Natural killer cell treated with Interleukin-12 subunit alpha and Interleukin-12 subunit beta and Interleukin-15 and Interleukin-18, amount 100 ng/mL, for 72 hours (primary cell): ENCODE results near the gene CABP4. TPM values are rescaled to one million over a fixed set of nuclear protein-coding genes. Genes with fewer than 3 reads are reported as not detected.
"Not testable (repeated sequence)": the region's sequence is repeated elsewhere in the genome, so short reads cannot be mapped to it uniquely, and the experiment has no call there.

Experiments used
- ATAC-seq, 2 donors: fragments of 150-1000 bp; cut with Tn5 transposase in 1 of 2; sonication (Bioruptor Pico), chemical (Tn5 transposase) in 1 of 2; 2 replicates each; pipeline ENCODE4 v1.10.0; 2021
- DNase-seq: peaks from one replicate; pipeline ENCODE4 v3.0.0; 2022; ENCODE audit warnings: low spot score
- H3K27ac Mint-ChIP-seq, 2 donors: 1 replicate in 1 of 2; 2 replicates in 1 of 2; pipeline ENCODE4 v1.8.0; 2022; ENCODE audit warnings: mixed read lengths in 2 of 2, mild to moderate bottlenecking in 1 of 2, moderate library complexity in 1 of 2
- H3K27me3 Mint-ChIP-seq, 2 donors: 1 replicate in 1 of 2; 2 replicates in 1 of 2; pipeline ENCODE4 v1.8.0; 2022; ENCODE audit warnings: mixed read lengths in 2 of 2
- H3K36me3 Mint-ChIP-seq: one replicate; pipeline ENCODE4 v1.8.0; 2022; ENCODE audit warnings: mixed read lengths
- H3K4me1 Mint-ChIP-seq, 2 donors: 1 replicate in 1 of 2; 2 replicates in 1 of 2; pipeline ENCODE4 v1.8.0; 2022; ENCODE audit warnings: low read depth in 2 of 2, mixed read lengths in 2 of 2, mild to moderate bottlenecking in 1 of 2
- H3K4me3 Mint-ChIP-seq: one replicate; pipeline ENCODE4 v1.8.0; 2022; ENCODE audit warnings: mixed read lengths
- H3K9me3 Mint-ChIP-seq: 2 replicates; pipeline ENCODE4 v1.8.0; 2022; ENCODE audit warnings: mixed read lengths
- total RNA-seq, 2 donors: library from RNA; stranded (reverse); gene quantifications; one replicate each; pipeline ENCODE4 v1.2.3, GENCODE V29; 2022

Gene CABP4
- total RNA-seq, 2 donors from 2014 or later: 1.4 to 2.2 TPM

DNA sequence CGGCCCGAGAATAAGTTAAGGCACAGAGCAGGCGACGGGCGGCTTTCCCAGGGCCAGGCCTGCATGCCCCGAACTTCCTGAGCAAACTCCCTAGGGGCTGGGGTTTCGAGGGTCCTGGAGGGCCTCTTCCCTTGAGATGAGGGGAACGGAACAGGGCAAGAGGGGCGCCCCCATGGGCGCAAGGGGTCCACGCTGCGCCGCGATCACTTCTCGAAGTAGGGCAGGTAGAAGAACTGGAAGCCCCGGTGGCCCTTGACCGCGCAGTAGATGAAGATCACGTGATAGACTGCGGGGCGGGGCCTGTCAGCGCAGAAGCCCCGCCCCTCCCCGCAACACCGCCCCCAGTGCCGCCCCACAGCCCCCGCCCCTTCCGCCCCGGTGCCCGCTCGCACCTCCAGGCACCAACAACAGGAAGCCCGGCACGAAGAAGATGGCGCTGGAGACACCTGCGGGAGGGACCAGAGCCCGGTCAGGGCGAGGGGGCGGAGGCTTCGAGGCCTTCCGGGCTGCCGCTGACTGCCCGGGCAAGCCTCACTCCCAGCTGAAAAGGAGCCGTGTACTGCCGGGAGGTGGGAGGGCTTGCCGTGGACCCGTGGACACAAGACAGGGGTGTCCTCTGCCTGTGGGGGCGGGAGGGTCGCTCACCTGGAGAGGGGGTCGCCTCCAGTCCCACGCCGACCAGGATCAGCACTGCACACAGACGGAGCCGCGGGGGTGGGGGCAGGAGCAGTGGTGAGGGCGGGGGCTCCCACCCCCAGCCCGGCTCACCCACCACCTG, 9.4 kb downstream of the CABP4 start:
- Mint-ChIP-seq H3K4me1 (peaks cover 12 to 14% of the 10 kb centered on the region in 2 donors), H3K9me3 (no peaks in the 10 kb centered on the region), H3K4me3 (peak overlapping the region; percentile 73), H3K27ac (peak overlapping the region; percentile 79 to 83), H3K27me3 (peaks cover 0 to 2% of the 10 kb centered on the region in 2 donors), H3K36me3 (no peaks in the 10 kb centered on the region)
- peak; percentile 94 for DNase-seq
- ATAC-seq: peak; percentile 86 to 91

DNA sequence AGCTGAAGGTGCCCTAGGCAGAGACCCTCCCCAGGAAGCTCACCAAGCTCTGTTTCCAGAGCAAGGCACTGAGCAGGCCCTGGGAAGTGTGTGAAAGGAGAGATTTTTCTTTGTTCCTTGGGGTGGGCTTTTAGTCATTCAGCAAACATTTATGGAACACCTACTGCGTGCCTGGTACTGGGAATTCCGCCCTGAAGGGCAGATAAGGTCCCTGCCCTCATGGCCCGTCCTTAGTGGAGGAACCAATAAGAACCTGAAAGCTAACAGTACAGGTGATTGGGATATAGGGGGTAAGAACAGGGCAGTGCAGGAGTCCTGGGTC, 10.0 kb downstream of the CABP4 start:
- Mint-ChIP-seq H3K4me1 (peaks cover 12 to 14% of the 10 kb centered on the region in 2 donors), H3K36me3 (no peaks in the 10 kb centered on the region), H3K27me3 (peaks cover 0 to 2% of the 10 kb centered on the region in 2 donors), H3K4me3 (peak overlapping the region; percentile 73), H3K9me3 (no peaks in the 10 kb centered on the region), H3K27ac (peak overlapping the region; percentile 79 to 83)
- no peak for DNase-seq
- ATAC-seq: no peak

DNA sequence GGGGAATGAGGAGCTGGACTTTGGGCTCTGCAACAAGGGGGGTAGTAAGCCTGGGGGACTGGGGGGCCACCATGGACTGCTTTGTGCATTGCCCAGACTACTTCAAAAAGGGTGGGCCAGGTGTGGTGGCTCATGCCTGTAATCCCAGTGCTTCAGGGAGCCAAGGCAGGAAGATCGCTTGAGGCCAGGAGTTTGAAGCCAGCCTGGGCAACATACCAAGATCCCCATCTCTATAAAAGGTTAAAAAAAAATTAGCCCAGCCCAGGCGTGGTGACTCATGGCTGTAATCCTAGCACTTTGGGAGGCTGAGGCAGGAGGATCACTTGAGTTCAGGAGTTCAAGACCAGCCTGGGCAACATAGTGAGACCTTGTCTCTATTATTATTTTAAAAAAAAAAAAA, 10.4 kb downstream of the CABP4 start:
- DNase-seq, H3K36me3 Mint-ChIP-seq, H3K9me3 Mint-ChIP-seq, ATAC-seq, H3K27me3 Mint-ChIP-seq: not testable (repeated sequence)
- Mint-ChIP-seq H3K4me1 (peaks cover 12 to 14% of the 10 kb centered on the region in 2 donors), H3K27ac (peak overlapping the region; percentile 79 to 83), H3K4me3 (peak overlapping the region; percentile 73)

DNA sequence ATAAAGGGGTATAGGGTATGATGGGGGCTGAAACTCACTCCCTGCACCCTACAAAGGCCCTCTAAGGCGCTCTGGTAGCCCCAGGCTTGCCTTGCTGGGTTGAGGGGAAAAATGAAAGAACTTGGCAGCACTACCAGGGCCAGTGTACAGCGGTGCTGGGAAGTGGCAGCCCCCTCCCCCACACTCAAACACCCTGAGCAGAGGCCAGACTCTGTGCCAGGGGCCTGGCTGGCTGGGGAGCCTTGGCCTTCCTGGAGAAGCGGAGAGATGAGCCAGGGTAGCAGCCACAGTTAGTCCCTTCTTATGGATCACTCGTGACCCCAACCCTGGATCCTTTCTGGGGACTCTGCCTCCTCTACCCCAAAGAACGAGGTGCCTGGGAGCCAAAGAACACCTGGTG, 11.2 kb downstream of the CABP4 start:
- no peaks in the 10 kb centered on the region for H3K36me3 Mint-ChIP-seq
- H3K27ac Mint-ChIP-seq: peak overlapping the region; percentile 9 to 68
- no peaks in the 10 kb centered on the region for H3K27me3 Mint-ChIP-seq
- no peak overlapping the region for H3K4me3 Mint-ChIP-seq
- peaks cover 12 to 14% of the 10 kb centered on the region in 2 donors for H3K4me1 Mint-ChIP-seq
- no peak for DNase-seq
- ATAC-seq: no peak
- H3K9me3 Mint-ChIP-seq: no peaks in the 10 kb centered on the region

DNA sequence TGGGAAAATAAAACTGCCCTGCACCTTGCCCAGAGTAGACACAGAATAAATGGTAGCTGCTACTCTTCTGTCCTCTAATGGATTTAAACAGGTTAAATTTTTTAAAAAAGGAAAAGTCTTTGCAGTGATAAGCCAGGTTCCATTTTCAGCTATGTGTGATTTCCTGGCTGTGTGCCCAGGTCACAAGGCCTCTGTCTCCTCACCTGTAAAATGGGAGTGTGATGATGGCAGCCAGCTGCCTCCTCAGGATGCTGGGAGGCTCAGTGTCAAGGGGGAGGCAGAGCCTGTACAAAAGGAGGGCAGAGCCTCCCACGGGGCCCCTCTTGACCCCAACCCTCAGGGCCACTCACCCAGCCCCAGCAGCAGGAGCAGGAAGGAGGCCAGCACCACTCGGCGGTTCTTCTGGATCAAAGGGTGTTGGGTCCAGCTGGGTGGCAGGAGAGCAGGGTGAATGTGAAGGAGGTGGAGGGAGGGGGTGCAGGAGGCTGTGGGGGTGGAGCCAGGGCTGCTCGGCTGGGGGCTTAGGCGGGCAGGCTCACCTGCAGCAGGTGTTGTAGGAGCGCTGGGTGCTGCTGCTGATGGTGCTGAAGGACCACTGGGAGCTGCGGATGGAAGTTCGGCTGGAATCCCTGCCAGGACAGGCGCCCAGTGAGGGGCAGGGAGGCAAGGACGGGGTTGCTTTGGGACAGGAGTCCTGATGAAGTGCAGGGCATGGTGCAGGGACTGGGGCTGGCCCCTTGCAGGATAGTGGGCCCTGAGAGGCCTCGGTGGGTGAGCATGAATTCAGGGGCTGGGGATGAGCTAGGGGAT, 12.0 kb downstream of the CABP4 start:
- no peak for ATAC-seq
- H3K27me3 Mint-ChIP-seq: no peaks in the 10 kb centered on the region
- H3K9me3 Mint-ChIP-seq: no peaks in the 10 kb centered on the region

DNA sequence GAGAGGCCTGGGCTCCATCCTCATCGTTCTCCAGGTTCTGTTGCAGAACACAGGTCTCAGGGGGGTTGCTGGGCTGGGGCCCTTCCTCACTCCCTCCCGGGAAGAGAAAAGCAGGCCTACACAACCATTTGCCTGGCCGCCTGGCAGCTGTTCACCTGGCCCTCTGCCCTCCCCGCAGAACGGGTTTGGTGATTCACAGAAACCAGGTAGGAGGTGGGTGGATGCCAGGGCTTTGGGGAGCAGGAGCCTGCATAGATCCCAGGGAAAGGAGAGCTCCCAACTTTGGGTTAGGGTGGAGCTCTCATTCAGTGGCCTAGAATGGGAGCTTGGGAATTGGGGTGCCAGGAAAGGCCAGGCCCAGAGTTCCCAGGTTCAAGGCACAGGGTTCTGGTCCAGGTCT, 12.9 kb downstream of the CABP4 start:
- Mint-ChIP-seq H3K36me3 (no peaks in the 10 kb centered on the region), H3K27me3 (no peaks in the 10 kb centered on the region), H3K4me3 (peak overlapping the region; percentile 87), H3K4me1 (peaks cover 12 to 14% of the 10 kb centered on the region in 2 donors), H3K27ac (peak overlapping the region; percentile 60 to 85), H3K9me3 (no peaks in the 10 kb centered on the region)
- ATAC-seq: no peak
- no peak for DNase-seq

More for the DNA sequence above, 12.0 kb downstream of the CABP4 start:
- DNase-seq: no peak
- Mint-ChIP-seq H3K4me1 (peaks cover 12 to 14% of the 10 kb centered on the region in 2 donors), H3K4me3 (peak overlapping the region; percentile 87), H3K27ac (peak overlapping the region; percentile 60 to 85), H3K36me3 (no peaks in the 10 kb centered on the region)

GRCh38 chr11:67468456-67468758, 13.3 kb downstream of the CABP4 start:
- ATAC-seq: no peak
- peak overlapping the region; percentile 60 to 85 for H3K27ac Mint-ChIP-seq
- H3K36me3 Mint-ChIP-seq: no peaks in the 10 kb centered on the region
- no peaks in the 10 kb centered on the region for H3K27me3 Mint-ChIP-seq
- peaks cover 12 to 14% of the 10 kb centered on the region in 2 donors for H3K4me1 Mint-ChIP-seq
- DNase-seq: no peak
- peak overlapping the region; percentile 87 for H3K4me3 Mint-ChIP-seq
- H3K9me3 Mint-ChIP-seq: no peaks in the 10 kb centered on the region

DNA sequence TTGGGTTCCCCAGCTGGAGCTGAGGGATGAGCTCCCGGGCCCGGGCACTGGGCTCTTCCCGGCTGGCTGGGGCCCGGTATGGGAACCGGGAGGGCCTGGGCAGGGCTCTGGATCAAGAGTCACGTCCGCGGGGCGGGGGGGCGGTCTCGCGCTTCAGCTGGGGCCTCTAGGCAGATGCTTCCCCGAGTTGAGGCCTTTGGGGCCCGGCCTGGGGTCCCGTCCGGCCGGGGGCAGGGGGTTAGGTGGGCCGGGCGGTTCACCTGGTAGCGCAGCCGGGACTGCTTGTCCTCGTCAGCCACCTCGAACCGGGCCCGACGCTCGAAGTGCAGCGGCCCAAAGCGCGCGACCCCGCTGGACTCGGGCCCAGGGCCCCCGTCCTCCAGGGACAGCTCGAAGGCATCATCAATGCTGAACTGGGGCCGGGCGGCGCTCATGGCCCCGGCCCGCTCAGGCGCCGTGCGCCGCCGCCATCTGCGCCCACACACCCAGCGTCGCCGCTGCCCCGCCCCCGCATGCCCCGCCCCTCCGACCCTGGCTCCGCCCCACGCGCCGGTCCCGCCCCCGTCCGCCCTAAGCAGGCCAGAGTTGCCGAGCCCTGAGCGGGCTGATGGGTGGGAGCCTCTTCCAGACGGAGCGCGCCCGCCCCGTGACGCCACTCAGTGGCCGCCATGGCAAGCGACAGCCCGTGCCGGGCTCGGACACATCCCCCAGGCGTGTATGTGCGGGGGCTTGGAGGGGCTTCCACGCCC, 13.8 kb downstream of the CABP4 start, which contains the start of gene TMEM134:
Gene TMEM134 (minus strand): TSS at position 493 of the 749 bp plus-strand sequence. CDS start 59 bp downstream, at position 434.
- H3K4me3 Mint-ChIP-seq: peak within 1 kb of the TSS; percentile 87
- DNase-seq (peak; percentile 96), ATAC-seq (peak; percentile 94)
- peak within 1 kb of the TSS; percentile 60 to 85 for H3K27ac Mint-ChIP-seq
- H3K36me3 Mint-ChIP-seq: no peaks in the 10 kb centered on the region
- peaks cover 12 to 14% of the 10 kb centered on the region in 2 donors for H3K4me1 Mint-ChIP-seq
- H3K9me3 Mint-ChIP-seq: no peaks in the 10 kb centered on the region
- no peaks in the 10 kb centered on the region for H3K27me3 Mint-ChIP-seq

GRCh38 chr11:67469508-67469811, 14.3 kb downstream of the CABP4 start:
- H3K27ac Mint-ChIP-seq: no peak overlapping the region
- H3K4me3 Mint-ChIP-seq: peak overlapping the region; percentile 87
- no peaks in the 10 kb centered on the region for H3K9me3 Mint-ChIP-seq
- no peaks in the 10 kb centered on the region for H3K36me3 Mint-ChIP-seq
- no peaks in the 10 kb centered on the region for H3K27me3 Mint-ChIP-seq
- peaks cover 12 to 14% of the 10 kb centered on the region in 2 donors for H3K4me1 Mint-ChIP-seq
- no peak for DNase-seq
- ATAC-seq: no peak

DNA sequence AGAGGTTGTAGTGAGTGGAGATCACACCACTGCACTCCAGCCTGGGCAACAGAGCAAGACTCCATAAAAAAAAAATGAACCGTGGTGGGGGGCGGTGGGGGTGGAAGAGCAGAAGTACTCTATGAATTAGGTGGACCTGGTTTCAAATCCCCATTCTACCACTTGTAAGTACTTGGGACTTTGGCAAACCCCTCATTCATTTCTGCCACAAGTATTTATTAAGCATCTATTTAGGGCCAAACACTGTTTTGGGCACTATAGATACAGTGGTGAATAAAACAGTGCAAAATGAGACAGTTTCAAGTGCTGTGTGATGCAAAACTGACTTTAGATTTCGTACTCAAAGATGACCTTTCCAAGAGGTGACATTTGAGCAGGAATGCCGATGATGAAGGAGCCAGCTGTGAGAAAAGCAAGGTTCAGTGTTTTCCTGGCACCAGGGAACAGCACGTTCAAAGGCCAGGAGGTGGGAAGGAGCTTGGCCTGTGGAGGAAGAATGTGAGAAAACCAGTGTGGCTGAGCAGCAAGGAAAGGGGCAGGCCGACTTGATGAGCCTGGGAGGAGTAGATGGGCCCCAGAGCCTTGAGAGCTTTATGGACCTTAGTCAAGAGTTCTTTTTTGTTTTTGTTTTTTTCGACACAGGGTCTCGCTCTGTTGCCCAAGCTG, 15.3 kb downstream of the CABP4 start:
- no peak for DNase-seq
- Mint-ChIP-seq H3K4me3 (no peak overlapping the region), H3K9me3 (no peaks in the 10 kb centered on the region), H3K4me1 (peaks cover 10 to 12% of the 10 kb centered on the region in 2 donors), H3K27ac (no peak overlapping the region), H3K27me3 (no peaks in the 10 kb centered on the region), H3K36me3 (no peaks in the 10 kb centered on the region)
- ATAC-seq: no peak

- Mint-ChIP-seq H3K4me3 (no peak overlapping the region), H3K27me3 (no peaks in the 10 kb centered on the region), H3K9me3 (no peaks in the 10 kb centered on the region), H3K4me1 (peaks cover 4 to 6% of the 10 kb centered on the region in 2 donors), H3K36me3 (no peaks in the 10 kb centered on the region), H3K27ac (no peak overlapping the region)
- DNase-seq (no peak), ATAC-seq (no peak)
These were observed 17.7 kb downstream of the CABP4 start for GRCh38 chr11:67472882-67473281.

GRCh38 chr11:67476692-67477091, 21.5 kb downstream of the CABP4 start:
- DNase-seq, H3K36me3 Mint-ChIP-seq, H3K27me3 Mint-ChIP-seq, H3K4me1 Mint-ChIP-seq, H3K4me3 Mint-ChIP-seq, H3K9me3 Mint-ChIP-seq, ATAC-seq, H3K27ac Mint-ChIP-seq: not testable (repeated sequence)

DNA sequence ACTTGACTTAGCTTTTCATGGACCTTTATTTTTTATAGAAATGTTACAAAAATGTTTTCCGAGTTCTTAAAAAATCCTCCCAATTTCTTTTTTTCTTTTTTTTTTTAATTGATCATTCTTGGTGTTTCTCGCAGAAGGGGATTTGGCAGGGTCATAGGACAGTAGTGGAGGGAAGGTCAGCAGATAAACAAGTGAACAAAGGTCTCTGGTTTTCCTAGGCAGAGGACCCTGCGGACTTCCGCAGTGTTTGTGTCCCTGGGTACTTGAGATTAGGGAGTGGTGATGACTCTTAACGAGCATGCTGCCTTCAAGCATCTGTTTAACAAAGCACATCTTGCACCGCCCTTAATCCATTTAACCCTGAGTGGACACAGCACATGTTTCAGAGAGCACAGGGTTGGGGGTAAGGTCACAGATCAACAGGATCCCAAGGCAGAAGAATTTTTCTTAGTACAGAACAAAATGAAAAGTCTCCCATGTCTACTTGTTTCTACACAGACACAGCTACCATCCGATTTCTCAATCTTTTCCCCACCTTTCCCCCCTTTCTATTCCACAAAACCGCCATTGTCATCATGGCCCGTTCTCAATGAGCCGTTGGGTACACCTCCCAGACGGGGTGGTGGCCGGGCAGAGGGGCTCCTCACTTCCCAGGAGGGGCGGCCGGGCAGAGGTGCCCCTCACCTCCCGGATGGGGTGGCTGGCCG, 22.3 kb downstream of the CABP4 start:
- H3K36me3 Mint-ChIP-seq, H3K4me1 Mint-ChIP-seq, DNase-seq, H3K27me3 Mint-ChIP-seq, ATAC-seq, H3K27ac Mint-ChIP-seq, H3K4me3 Mint-ChIP-seq, H3K9me3 Mint-ChIP-seq: not testable (repeated sequence)
